ENCODE results near the gene NRN1L.

Gene NRN1L

GRCh38 chr16:67883872-67884261 is 818 bp upstream of the NRN1L start:
- no peak overlapping the region for H3K23ac ChIP-seq (ENCODE audit: low read length)
- H4K12ac ChIP-seq (ENCODE audit: low read depth, low read length), result no peak overlapping the region
- no peak overlapping the region for H3K4ac ChIP-seq (ENCODE audit: low read depth, low read length)
- H2BK5ac ChIP-seq (ENCODE audit: low read depth, low read length, poor library complexity), result no peak overlapping the region
- H3K4me2 ChIP-seq (ENCODE audit: low read length), result no peak overlapping the region
- H4K8ac ChIP-seq (ENCODE audit: low read depth, low read length), result no peak overlapping the region
- H3K14ac ChIP-seq (ENCODE audit: low read length), result no peak overlapping the region
- H2BK120ac ChIP-seq (ENCODE audit: insufficient read depth, low read length, poor library complexity), result no peak overlapping the region
- no peaks in the 10 kb centered on the region for H3K27me3 ChIP-seq (ENCODE audit: insufficient read depth, low read length)
- H3K18ac ChIP-seq (ENCODE audit: low read length), result no peak overlapping the region
- no peak overlapping the region for H3K9ac ChIP-seq (ENCODE audit: low read length)
- H3K27ac ChIP-seq (ENCODE audit: low read depth, low read length), result no peak overlapping the region
- H3K36me3 ChIP-seq (ENCODE audit: control insufficient read depth in 1 of 2, insufficient read depth in 2 of 2, low read length in 2 of 2), result peaks cover 55 to 56% of the 10 kb centered on the region in 2 experiments
- no peak overlapping the region for H2AK5ac ChIP-seq (ENCODE audit: low read length)
- no peak overlapping the region for H2AFZ ChIP-seq (ENCODE audit: insufficient read depth, low read length, poor library complexity)
- no peak overlapping the region for H4K91ac ChIP-seq (ENCODE audit: low read depth, low read length)
- H3K79me1 ChIP-seq (ENCODE audit: low read length), result peaks cover 2% of the 10 kb centered on the region
- no peak overlapping the region for H3K4me3 ChIP-seq (ENCODE audit: low read depth, low read length)
- peaks cover 4% of the 10 kb centered on the region for H3K9me3 ChIP-seq (ENCODE audit: insufficient read depth, low read depth, low read length)
- DNase-seq, result peak; percentile 32 to 62
- no CpG with 5 or more reads among the region's 11 CpGs for WGBS (ENCODE audit: extremely low coverage, insufficient coverage, insufficient read length)
- H3K4me1 ChIP-seq (ENCODE audit: control insufficient read depth in 1 of 2, insufficient read depth in 2 of 2, low read length in 2 of 2), result peaks cover 20 to 25% of the 10 kb centered on the region in 2 experiments
- no peak overlapping the region for H2BK12ac ChIP-seq (ENCODE audit: low read length)
- H3K79me2 ChIP-seq (ENCODE audit: control insufficient read depth, insufficient read depth, low read length, poor library complexity), result no peaks in the 10 kb centered on the region

- Histone ChIP-seq H3K27ac (ENCODE audit: low read depth, low read length) (no peak overlapping the region), H3K79me1 (ENCODE audit: low read length) (peaks cover 2% of the 10 kb centered on the region), H3K36me3 (ENCODE audit: control insufficient read depth in 1 of 2, insufficient read depth in 2 of 2, low read length in 2 of 2) (peaks cover 38 to 39% of the 10 kb centered on the region in 2 experiments), H2BK120ac (ENCODE audit: insufficient read depth, low read length, poor library complexity) (no peak overlapping the region), H3K4me2 (ENCODE audit: low read length) (no peak overlapping the region), H3K79me2 (ENCODE audit: control insufficient read depth, insufficient read depth, low read length, poor library complexity) (no peaks in the 10 kb centered on the region), H3K4me3 (ENCODE audit: low read depth, low read length) (no peak overlapping the region), H3K4me1 (ENCODE audit: control insufficient read depth in 1 of 2, insufficient read depth in 2 of 2, low read length in 2 of 2) (peaks cover 20 to 25% of the 10 kb centered on the region in 2 experiments), H3K18ac (ENCODE audit: low read length) (no peak overlapping the region), H2BK12ac (ENCODE audit: low read length) (no peak overlapping the region), H3K14ac (ENCODE audit: low read length) (no peak overlapping the region), H3K9me3 (ENCODE audit: insufficient read depth, low read depth, low read length) (peaks cover 2% of the 10 kb centered on the region), H4K8ac (ENCODE audit: low read depth, low read length) (no peak overlapping the region), H3K27me3 (ENCODE audit: insufficient read depth, low read length) (no peaks in the 10 kb centered on the region), H3K23ac (ENCODE audit: low read length) (no peak overlapping the region), H3K9ac (ENCODE audit: low read length) (no peak overlapping the region), H3K4ac (ENCODE audit: low read depth, low read length) (no peak overlapping the region), H4K12ac (ENCODE audit: low read depth, low read length) (no peak overlapping the region), H2AFZ (ENCODE audit: insufficient read depth, low read length, poor library complexity) (no peak overlapping the region), H2BK5ac (ENCODE audit: low read depth, low read length, poor library complexity) (no peak overlapping the region), H4K91ac (ENCODE audit: low read depth, low read length) (no peak overlapping the region), H2AK5ac (ENCODE audit: low read length) (no peak overlapping the region)
- DNase-seq, result no peak
- no CpG with 5 or more reads among the region's 12 CpGs for WGBS (ENCODE audit: extremely low coverage, insufficient coverage, insufficient read length)
Measured at GRCh38 chr16:67885545-67885944, 860 bp downstream of the NRN1L start.

- no peak overlapping the region for H4K8ac ChIP-seq (ENCODE audit: low read depth, low read length)
- H2BK5ac ChIP-seq (ENCODE audit: low read depth, low read length, poor library complexity), result no peak overlapping the region
- H4K91ac ChIP-seq (ENCODE audit: low read depth, low read length), result no peak overlapping the region
- no peaks in the 10 kb centered on the region for H3K27me3 ChIP-seq (ENCODE audit: insufficient read depth, low read length)
- no CpG with 5 or more reads among the region's 19 CpGs for WGBS (ENCODE audit: extremely low coverage, insufficient coverage, insufficient read length)
- H3K4me3 ChIP-seq (ENCODE audit: low read depth, low read length), result no peak overlapping the region
- peaks cover 20 to 25% of the 10 kb centered on the region in 2 experiments for H3K4me1 ChIP-seq (ENCODE audit: control insufficient read depth in 1 of 2, insufficient read depth in 2 of 2, low read length in 2 of 2)
- H3K79me1 ChIP-seq (ENCODE audit: low read length), result peaks cover 2% of the 10 kb centered on the region
- no peak overlapping the region for H2BK12ac ChIP-seq (ENCODE audit: low read length)
- no peak overlapping the region for H4K12ac ChIP-seq (ENCODE audit: low read depth, low read length)
- H3K36me3 ChIP-seq (ENCODE audit: control insufficient read depth in 1 of 2, insufficient read depth in 2 of 2, low read length in 2 of 2), result peaks cover 34 to 35% of the 10 kb centered on the region in 2 experiments
- H2AK5ac ChIP-seq (ENCODE audit: low read length), result no peak overlapping the region
- H3K79me2 ChIP-seq (ENCODE audit: control insufficient read depth, insufficient read depth, low read length, poor library complexity), result no peaks in the 10 kb centered on the region
- DNase-seq, result no peak
- no peak overlapping the region for H2BK120ac ChIP-seq (ENCODE audit: insufficient read depth, low read length, poor library complexity)
- H3K18ac ChIP-seq (ENCODE audit: low read length), result no peak overlapping the region
- H3K23ac ChIP-seq (ENCODE audit: low read length), result no peak overlapping the region
- no peak overlapping the region for H2AFZ ChIP-seq (ENCODE audit: insufficient read depth, low read length, poor library complexity)
- H3K14ac ChIP-seq (ENCODE audit: low read length), result no peak overlapping the region
- peaks cover 2% of the 10 kb centered on the region for H3K9me3 ChIP-seq (ENCODE audit: insufficient read depth, low read depth, low read length)
- H3K27ac ChIP-seq (ENCODE audit: low read depth, low read length), result no peak overlapping the region
- H3K4ac ChIP-seq (ENCODE audit: low read depth, low read length), result no peak overlapping the region
- H3K4me2 ChIP-seq (ENCODE audit: low read length), result no peak overlapping the region
- no peak overlapping the region for H3K9ac ChIP-seq (ENCODE audit: low read length)
Measured at GRCh38 chr16:67885976-67886375, 1.3 kb downstream of the NRN1L start.

GRCh38 chr16:67886387-67886786 is 1.7 kb downstream of the NRN1L start:
- Histone ChIP-seq H3K9me3 (ENCODE audit: insufficient read depth, low read depth, low read length) (peaks cover 2% of the 10 kb centered on the region), H3K36me3 (ENCODE audit: control insufficient read depth in 1 of 2, insufficient read depth in 2 of 2, low read length in 2 of 2) (peaks cover 29 to 31% of the 10 kb centered on the region in 2 experiments), H2AK5ac (ENCODE audit: low read length) (no peak overlapping the region), H3K79me2 (ENCODE audit: control insufficient read depth, insufficient read depth, low read length, poor library complexity) (no peaks in the 10 kb centered on the region), H4K12ac (ENCODE audit: low read depth, low read length) (no peak overlapping the region), H3K4me3 (ENCODE audit: low read depth, low read length) (no peak overlapping the region), H3K4ac (ENCODE audit: low read depth, low read length) (no peak overlapping the region), H2BK120ac (ENCODE audit: insufficient read depth, low read length, poor library complexity) (no peak overlapping the region), H3K18ac (ENCODE audit: low read length) (no peak overlapping the region), H4K8ac (ENCODE audit: low read depth, low read length) (no peak overlapping the region), H3K4me2 (ENCODE audit: low read length) (no peak overlapping the region), H2AFZ (ENCODE audit: insufficient read depth, low read length, poor library complexity) (no peak overlapping the region), H3K27ac (ENCODE audit: low read depth, low read length) (no peak overlapping the region), H4K91ac (ENCODE audit: low read depth, low read length) (no peak overlapping the region), H2BK12ac (ENCODE audit: low read length) (no peak overlapping the region), H3K23ac (ENCODE audit: low read length) (no peak overlapping the region), H3K14ac (ENCODE audit: low read length) (no peak overlapping the region), H3K79me1 (ENCODE audit: low read length) (peaks cover 2% of the 10 kb centered on the region), H3K27me3 (ENCODE audit: insufficient read depth, low read length) (no peaks in the 10 kb centered on the region), H3K4me1 (ENCODE audit: control insufficient read depth in 1 of 2, insufficient read depth in 2 of 2, low read length in 2 of 2) (peaks cover 20 to 25% of the 10 kb centered on the region in 2 experiments), H3K9ac (ENCODE audit: low read length) (no peak overlapping the region), H2BK5ac (ENCODE audit: low read depth, low read length, poor library complexity) (no peak overlapping the region)
- WGBS (ENCODE audit: extremely low coverage, insufficient coverage, insufficient read length), result no CpG with 5 or more reads among the region's 5 CpGs
- no peak for DNase-seq
